ENCODE data around the gene RABGGTA.
A peak's percentile ranks its signal among the peaks of the same experiment; 100 is the strongest.

The RABGGTA gene, protein sequence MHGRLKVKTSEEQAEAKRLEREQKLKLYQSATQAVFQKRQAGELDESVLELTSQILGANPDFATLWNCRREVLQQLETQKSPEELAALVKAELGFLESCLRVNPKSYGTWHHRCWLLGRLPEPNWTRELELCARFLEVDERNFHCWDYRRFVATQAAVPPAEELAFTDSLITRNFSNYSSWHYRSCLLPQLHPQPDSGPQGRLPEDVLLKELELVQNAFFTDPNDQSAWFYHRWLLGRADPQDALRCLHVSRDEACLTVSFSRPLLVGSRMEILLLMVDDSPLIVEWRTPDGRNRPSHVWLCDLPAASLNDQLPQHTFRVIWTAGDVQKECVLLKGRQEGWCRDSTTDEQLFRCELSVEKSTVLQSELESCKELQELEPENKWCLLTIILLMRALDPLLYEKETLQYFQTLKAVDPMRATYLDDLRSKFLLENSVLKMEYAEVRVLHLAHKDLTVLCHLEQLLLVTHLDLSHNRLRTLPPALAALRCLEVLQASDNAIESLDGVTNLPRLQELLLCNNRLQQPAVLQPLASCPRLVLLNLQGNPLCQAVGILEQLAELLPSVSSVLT

DNA sequence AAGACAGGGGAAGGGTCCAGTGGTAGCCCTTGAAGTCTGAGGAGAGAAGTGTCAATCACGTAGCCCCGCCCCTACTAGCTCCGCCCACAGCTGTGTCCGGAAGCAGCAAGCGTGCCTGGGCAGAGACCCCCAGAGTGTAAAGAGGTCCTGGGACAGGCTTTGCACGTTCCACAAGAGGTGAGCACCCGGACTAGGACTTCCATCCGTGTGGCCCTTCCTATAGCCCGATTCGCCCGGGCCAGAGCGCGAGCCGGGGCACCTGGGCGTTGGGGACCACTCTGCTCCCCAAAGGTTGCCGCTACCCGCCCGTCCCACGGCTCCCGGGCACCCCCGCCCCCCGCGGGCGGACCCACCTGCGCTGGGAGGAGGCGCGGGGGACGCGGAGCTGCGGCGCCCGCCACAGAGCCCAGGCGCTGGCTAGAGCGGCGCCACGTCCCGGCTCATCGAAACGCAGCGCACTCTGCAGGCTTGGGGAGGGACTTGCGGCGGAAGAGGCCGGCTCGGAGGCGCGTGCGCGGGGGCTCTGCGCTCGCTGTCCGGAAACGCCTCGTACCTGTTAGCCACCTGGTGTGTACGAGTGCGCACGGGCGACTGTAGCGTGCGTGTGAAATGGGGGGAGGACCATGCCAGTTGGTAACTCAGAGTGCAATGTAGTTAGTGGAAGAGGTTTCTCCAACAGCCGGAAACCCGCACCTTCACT lies at the start of gene RABGGTA:
Gene RABGGTA, minus strand, starts transcription at position 464 of the 700 bp plus-strand sequence. CDS start 482 bp downstream, outside the sequence.
- peak; percentile 52 to 60 for DNase-seq (ENCODE audit: low read depth in 2 of 2)

DNA sequence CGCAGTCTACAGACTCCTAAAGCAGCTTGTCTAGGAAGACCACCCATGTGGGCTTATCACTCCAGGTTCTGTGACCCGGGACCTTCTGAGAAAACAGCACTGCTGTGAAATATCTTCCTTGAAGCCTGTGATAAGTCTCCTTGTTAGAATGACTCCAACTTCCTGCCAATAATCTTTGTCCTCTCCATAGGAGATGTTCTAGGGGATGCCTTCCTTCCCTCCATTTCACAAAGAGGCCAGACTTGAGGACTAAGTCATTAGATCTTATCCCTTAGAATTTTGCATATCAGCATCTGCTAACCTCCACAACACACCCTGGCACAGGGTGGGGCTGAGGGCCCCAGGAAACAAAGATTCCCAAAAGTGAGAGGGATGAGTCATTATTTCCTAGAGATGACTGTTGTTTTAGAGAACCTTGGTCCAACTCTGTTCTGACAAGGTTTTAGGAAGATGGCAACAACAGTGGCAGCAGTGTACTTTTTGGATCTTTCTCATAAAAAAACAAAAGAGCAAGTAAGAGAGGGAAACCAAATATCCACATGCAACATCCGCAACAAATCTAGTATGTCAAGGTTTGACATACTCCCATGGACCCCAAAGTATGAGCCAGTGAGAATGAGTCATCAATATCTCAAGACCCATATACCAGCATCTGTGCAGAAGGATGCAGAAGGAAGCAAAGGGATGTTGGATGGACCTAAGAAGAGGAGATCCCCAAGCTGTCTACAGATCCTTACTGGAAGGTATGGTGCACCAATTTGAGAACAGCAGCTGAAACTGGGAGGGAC lies 45.9 kb upstream of the RABGGTA start:
- DNase-seq (ENCODE audit: low read depth in 2 of 2) = no peak

DNA sequence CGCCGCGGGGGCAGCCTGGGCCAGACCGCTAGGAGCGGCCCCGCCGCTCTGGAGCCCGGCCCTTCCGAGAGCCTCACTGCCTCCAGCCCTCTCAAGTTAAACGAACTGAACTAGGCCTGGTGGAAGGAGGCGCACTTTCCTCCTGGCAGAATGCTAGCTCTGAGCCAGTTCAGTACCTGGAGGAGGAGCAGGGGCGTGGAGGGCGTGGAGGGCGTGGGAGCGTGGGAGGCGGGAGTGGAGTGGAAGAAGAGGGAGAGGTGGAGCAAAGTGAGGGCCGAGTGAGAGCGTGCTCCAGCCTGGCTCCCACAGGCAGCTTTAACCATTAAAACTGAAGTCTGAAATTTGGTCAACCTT lies 45.2 kb upstream of the RABGGTA start:
- DNase-seq (ENCODE audit: low read depth in 2 of 2) = no peak

DNA sequence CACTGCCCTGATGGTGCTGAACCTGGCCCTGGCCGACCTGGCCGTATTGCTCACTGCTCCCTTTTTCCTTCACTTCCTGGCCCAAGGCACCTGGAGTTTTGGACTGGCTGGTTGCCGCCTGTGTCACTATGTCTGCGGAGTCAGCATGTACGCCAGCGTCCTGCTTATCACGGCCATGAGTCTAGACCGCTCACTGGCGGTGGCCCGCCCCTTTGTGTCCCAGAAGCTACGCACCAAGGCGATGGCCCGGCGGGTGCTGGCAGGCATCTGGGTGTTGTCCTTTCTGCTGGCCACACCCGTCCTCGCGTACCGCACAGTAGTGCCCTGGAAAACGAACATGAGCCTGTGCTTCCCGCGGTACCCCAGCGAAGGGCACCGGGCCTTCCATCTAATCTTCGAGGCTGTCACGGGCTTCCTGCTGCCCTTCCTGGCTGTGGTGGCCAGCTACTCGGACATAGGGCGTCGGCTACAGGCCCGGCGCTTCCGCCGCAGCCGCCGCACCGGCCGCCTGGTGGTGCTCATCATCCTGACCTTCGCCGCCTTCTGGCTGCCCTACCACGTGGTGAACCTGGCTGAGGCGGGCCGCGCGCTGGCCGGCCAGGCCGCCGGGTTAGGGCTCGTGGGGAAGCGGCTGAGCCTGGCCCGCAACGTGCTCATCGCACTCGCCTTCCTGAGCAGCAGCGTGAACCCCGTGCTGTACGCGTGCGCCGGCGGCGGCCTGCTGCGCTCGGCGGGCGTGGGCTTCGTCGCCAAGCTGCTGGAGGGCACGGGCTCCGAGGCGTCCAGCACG lies 44.6 kb upstream of the RABGGTA start:
- DNase-seq (ENCODE audit: low read depth in 2 of 2) = no peak

DNA sequence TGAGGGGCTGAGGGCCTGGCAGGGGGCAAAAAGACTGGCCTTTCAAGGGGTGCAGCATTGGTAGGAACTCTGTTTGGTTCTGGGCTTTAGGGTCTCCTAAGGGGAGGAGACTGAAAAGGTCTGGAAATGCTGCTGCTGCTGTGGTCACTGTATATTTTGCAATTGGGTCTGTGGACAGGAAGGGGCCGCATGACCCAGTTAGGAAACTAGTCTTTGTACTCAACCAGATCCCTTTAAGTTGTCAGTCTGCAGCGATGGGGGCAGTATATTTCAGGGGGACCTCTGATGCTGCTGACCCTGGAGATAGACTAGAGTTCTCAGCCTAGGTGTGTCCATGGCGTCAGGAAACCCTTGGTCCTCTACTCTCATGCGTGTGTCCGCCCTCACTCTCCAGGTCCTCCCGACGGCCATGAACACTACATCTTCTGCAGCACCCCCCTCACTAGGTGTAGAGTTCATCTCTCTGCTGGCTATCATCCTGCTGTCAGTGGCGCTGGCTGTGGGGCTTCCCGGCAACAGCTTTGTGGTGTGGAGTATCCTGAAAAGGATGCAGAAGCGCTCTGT lies 43.9 kb upstream of the RABGGTA start:
- no peak for DNase-seq (ENCODE audit: low read depth in 2 of 2)

DNA sequence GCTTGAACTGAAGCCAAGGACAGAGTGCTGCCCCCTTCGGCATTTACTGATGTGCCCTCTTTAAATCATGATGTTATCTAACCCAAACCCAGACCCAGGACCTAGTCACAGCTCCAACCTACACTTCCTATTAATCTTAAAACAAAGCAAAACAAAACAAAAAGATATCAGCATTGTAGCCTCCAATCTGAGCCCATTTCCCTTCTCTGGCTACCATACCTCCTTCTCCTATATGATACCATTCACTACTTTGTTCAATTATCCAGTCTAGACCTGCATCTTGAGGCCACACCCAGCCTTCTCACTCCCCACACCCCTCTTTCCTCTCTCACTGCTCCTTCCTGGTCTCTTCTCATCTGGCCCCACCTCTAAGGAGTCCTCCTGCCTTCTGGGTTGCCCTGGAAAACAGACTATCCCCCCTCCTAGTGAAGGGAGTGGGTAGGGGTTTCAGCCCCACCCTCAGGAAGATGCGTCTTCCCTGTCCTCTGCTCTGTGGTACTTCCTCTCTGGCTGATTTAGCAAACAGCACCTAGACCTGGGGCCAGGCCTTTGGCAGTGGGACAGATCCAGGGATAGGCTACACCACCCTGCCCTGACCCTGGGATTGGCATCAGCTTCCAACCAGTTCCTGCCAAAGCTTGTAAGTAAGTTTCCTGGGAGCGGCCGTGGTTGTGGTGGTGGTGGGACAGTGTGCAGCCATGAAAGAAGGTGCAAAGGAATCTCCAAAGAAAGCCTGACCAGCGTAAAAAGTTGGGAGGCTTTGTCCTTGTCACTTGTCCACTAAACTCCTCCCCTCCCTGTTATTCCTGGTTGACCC lies 43.2 kb upstream of the RABGGTA start:
- DNase-seq (ENCODE audit: low read depth in 2 of 2) = no peak

DNA sequence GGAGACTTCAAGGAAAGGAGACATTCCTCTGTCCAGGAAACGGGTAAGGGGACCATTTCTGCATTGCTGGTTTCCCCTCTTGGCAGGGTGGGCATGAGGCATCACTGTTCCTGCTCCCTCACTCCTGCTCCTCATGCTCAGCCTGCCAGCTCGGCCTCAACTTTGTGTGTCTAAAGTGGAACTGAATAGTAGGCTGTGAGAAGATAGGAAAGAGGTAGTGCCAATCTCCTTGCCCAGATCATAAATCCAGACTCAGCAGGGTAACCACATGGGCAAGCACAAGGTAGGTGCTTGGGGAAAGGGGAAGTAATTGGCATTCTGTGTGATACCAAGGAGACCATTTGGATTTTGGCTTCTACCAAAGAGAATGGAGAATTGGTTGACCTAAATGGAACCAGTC lies 42.5 kb upstream of the RABGGTA start:
- DNase-seq (ENCODE audit: low read depth in 2 of 2) = no peak

DNA sequence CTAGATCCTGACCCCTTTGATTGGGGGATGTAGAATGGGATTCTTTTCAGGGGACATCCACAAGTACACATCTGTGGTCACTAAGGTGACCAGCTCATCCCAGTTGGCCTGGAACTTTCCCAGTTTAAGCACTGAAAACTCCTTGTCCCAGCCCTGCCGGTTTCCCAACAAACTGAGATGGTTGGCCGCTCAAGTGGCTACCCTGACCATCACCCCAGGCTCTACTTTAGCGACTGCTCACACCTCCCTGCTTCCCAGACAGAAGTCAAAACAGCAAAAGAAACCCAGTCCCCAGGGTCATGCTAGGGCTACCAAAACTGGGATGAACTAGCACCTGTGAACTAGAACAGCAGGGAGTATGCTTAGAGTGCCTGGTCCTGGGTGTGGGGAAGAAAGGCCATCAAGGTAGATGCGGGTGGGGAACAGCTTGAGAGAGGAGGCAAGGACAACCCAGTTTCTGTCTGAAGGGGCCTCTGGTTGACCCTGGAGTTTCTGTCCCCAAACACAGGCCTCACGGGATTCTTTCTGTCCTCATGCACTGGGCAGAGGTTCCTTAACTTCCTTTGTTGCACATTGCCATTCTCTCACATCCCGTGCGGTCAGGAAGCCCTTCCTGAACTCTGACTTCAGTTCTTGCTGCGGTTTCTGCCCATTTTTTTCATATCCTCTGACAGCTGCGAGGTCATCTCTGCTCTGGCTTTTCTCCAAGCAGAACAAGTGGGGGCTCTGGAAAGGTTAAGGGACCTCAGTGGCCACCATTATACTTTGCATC lies 41.5 kb upstream of the RABGGTA start:
- DNase-seq (ENCODE audit: low read depth in 2 of 2) = no peak

DNA sequence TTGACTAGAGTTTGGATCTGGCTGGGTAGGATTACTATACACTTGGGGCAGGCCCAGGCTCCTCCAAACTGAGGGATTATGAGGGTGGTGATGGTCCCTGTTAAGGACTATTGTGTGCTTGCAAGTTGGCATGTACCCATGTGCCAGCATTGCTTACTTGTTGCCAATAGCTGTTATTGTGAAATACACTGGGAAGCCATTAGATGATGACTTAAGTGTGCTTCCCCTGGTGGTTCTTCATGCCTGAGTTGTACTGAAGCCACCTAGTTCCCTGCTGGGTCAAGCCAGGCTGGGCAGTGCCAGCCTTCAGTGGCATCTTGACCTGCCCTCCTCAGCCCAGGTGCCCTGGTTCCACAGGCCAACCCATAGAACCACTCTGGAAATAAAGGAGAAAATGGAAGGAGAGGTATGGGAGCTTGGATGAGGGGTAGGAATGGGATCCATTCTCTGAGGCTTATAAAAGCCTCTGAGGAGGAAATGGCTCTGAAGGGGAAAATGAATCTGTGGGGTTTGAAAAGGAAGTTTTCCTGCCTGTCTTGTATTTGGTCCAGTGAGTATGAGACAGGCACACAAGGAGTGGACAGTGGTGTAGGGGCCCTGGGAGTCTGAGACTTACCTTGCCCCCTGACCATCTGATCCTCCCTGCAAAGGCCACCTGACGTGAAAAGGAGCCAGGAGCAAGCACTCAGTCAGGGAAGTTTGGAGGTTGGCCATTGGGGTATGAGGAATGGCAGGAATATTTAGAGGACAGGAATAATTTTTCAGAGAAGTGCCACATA lies 40.6 kb upstream of the RABGGTA start:
- no peak for DNase-seq (ENCODE audit: low read depth in 2 of 2)

DNA sequence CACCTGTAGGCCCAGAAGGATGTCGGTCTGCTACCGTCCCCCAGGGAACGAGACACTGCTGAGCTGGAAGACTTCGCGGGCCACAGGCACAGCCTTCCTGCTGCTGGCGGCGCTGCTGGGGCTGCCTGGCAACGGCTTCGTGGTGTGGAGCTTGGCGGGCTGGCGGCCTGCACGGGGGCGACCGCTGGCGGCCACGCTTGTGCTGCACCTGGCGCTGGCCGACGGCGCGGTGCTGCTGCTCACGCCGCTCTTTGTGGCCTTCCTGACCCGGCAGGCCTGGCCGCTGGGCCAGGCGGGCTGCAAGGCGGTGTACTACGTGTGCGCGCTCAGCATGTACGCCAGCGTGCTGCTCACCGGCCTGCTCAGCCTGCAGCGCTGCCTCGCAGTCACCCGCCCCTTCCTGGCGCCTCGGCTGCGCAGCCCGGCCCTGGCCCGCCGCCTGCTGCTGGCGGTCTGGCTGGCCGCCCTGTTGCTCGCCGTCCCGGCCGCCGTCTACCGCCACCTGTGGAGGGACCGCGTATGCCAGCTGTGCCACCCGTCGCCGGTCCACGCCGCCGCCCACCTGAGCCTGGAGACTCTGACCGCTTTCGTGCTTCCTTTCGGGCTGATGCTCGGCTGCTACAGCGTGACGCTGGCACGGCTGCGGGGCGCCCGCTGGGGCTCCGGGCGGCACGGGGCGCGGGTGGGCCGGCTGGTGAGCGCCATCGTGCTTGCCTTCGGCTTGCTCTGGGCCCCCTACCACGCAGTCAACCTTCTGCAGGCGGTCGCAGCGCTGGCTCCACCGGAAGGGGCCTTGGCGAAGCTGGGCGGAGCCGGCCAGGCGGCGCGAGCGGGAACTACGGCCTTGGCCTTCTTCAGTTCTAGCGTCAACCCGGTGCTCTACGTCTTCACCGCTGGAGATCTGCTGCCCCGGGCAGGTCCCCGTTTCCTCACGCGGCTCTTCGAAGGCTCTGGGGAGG lies 39.5 kb upstream of the RABGGTA start, which contains the start of gene LTB4R:
Gene LTB4R, plus strand, starts transcription at position 857 of the 959 bp plus-strand sequence. CDS start 4,150 bp downstream, outside the sequence.
- DNase-seq (ENCODE audit: low read depth in 2 of 2) = no peak

DNA sequence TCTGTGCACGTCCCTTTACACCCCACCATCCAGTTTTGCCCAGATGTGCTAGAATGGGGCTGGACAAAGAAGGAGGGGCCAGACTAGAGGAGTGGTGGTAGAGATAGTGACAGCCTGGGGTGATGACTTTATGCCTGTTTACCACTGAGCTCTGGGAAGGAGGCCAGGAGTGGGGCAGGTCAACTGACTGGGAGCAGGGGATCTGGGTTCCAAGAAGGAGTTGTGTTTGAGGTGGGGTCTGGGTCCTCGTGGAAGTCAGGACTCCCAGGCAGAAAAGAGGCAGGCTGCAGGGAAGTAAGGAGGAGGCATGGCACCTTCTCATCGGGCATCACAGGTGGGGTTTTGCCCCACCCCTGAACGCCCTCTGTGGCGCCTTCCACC lies 38.9 kb upstream of the RABGGTA start:
- DNase-seq (ENCODE audit: low read depth in 2 of 2) = no peak

DNA sequence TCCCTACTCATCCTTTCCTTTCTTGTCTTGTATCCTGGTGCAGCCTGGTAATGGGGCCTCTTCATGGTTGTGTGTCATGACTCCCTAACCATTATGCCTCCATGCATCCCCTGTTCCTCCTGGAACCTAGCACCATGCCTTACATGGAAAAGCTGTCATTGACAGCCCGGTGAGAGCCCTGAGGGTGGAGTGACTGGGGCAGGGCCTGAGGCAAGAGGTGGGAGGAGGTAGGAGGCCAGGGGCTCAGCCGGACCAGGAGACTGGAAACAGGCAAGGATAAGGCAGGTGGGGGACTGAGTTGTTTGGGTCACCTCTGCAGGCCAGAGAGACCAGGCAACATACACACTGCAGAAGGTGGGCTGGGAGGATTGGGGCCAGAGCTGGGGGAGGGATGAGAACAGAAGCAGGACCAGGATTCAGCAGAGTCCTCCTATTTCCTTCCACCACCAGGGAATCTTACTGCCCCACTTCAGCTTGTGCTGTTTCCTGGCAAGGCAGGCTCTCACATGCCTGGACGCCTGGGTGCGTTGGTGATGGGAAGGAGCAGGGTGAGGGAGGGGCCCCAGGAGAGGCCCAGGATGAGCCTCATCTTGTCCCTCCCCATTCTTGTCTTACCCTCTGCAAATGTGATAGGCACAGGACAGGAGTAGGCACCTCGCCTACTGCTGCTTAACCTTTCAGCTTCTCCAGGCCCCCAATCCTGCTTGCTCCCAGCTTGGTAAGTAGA lies 38.3 kb upstream of the RABGGTA start, which contains the start of gene LTB4R2:
Gene LTB4R2, plus strand, starts transcription at position 603 of the 727 bp plus-strand sequence. CDS start 525 bp downstream, outside the sequence.
- DNase-seq (ENCODE audit: low read depth in 2 of 2) = no peak

DNA sequence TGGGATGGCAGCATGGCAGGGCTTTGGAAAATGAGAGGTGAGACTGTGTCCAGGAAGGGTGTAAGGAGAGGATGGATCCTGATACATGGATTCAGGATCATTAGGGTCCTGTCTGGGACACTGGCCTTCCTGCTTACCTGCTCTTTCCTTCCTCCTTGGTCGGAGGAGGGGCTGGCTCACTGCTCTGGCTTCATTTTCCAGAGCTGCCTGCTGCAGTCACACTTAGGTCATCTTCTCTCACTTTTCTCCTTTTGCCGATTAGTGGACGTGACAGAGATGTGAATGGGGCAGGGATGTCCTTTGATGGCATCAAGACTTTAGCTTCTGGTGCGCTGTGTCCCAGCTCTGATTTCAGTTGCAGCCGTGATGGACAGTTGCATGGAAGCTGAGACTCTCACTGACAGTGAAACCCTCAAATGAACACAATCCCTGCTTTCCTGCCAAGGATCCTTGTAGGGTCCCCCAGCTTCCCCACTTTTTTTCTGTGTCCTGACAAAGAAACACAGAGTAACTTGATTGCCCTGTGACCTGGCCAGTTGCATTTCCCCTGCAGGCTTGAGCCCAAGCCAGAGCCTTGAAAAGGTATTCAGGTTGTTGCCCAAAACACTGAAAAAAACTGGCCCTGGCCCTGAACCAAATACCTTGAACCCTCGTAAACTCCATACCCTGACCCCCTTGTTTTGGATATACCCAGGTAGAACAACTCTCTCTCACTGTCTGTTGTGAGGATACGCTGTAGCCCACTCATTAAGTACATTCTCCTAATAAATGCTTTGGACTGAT lies 37.1 kb upstream of the RABGGTA start:
- DNase-seq (ENCODE audit: low read depth in 2 of 2) = no peak

DNA sequence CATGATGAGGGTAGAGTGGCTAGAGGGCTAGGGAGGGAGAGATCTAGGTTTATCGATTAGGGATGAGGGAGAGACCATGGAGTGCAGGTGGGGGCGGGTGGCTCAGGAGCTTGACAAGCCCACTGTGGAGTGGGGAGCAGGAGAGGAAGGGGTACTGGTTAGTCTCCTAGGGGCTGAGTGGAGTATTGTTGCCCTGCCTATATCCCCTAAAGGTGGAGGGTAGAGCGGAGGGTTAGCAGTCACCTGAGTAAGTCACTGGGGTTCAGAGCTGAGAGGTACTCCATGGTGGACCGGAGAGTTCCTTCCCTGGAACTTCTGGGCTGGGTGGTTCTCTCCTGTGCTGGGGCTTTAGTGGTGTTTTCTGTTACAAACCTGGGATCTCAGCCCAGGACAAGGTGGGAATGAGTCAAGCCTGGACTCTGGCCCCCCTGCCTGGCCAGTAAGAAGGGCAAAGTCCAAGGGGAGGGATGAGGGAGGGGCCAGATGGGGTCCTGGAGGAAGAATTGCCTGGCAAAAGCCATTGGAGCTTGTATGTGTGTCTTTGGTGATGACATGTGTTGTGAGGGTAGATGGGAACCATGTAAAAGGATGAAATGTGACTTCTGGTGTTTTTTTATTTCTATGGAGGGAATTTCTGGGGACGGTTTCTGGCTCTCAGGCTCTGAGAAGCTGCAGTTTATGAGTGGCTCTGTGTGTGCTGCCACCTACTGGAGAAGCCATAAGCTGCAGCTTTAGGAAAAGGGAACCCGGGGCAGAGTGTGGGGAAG lies 36.4 kb upstream of the RABGGTA start, which contains the start of gene CIDEB:
Gene CIDEB, minus strand, starts transcription at position 403 of the 767 bp plus-strand sequence. Its CDS starts 119 bp downstream, at position 284.
- DNase-seq (ENCODE audit: low read depth in 2 of 2) = no peak

DNA sequence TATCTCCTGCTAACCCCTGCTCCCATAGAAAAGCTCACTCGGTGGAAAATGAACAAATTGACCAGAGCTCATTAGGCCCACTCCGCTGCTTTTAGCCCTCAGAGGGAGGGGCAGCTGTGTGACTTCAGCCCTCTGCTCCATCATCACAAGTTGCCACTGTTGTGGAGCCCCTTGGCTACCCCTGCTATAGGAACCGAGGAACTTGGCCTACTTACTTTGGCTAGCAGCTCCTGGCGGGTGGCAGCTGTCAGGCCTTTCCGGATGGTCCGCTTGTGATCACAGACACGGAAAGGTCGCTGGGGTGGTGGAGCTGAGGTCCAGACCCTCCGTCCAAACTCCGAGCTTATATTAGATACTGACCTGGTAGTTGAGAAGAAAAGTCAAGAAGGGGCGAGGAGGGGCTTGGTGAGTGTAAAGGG lies 35.8 kb upstream of the RABGGTA start:
- no peak for DNase-seq (ENCODE audit: low read depth in 2 of 2)

Measured in fibroblast of skin of left biceps (primary cell).